Measurements from ENCODE around the gene PIP4K2A.

GRCh38 chr10:22673091-22673392 lies 41.3 kb downstream of the PIP4K2A start:
- TF ChIP-seq CTCF (IDR thresholded peaks at IDR 0.05; ENCODE audit: insufficient read depth, low read length, poor library complexity, severe bottlenecking) = no peak
- TF ChIP-seq EZH2phosphoT487 (conservative IDR thresholded peaks at IDR 0.05; ENCODE audit: low read length) = no peak
